WTC11 (cell line): ENCODE data around the gene RNASET2. TPM values are rescaled to one million over a fixed set of nuclear protein-coding genes. Genes with fewer than 3 reads are reported as not detected.
A peak's percentile ranks its signal among the peaks of the same experiment; 100 is the strongest.

ENCODE experiments used
- ATAC-seq: fragments of 200-7000 bp; cut with Tn5 transposase; 2 replicates; pipeline ENCODE4 v1.10.0; 2021; ENCODE audit warnings: mild to moderate bottlenecking, moderate library complexity
- CTCF ChIA-PET: fragments of 300-600 bp; sonication (Branson Sonifier 250); formaldehyde crosslinking; loops from one replicate; lab custom pipeline; 2021; ENCODE audit warnings: antibody characterized with exemption; lab: Charles Lee
- POLR2A ChIA-PET: fragments of 350-600 bp; sonication (Branson Sonifier 250); formaldehyde crosslinking; loops from one replicate; lab custom pipeline; 2021; ENCODE audit warnings: antibody characterized with exemption; lab: Charles Lee
- DNase-seq: peaks from one replicate; pipeline ENCODE4 v3.0.0; 2021; ENCODE audit warnings: low spot score
- H3K27ac Mint-ChIP-seq: 2 replicates; pipeline ENCODE4 v1.8.0; 2021; ENCODE audit warnings: mixed read lengths
- H3K27me3 Mint-ChIP-seq: 2 replicates; pipeline ENCODE4 v1.8.0; 2021; ENCODE audit warnings: low read depth, mild to moderate bottlenecking, moderate library complexity, mixed read lengths
- H3K36me3 Mint-ChIP-seq: 2 replicates; pipeline ENCODE4 v1.8.0; 2021; ENCODE audit warnings: mixed read lengths
- H3K4me1 Mint-ChIP-seq: 2 replicates; pipeline ENCODE4 v1.8.0; 2022; ENCODE audit warnings: mixed read lengths
- H3K4me3 Mint-ChIP-seq: 2 replicates; pipeline ENCODE4 v1.8.0; 2021; ENCODE audit warnings: mild to moderate bottlenecking, moderate library complexity, mixed read lengths
- H3K9me3 Mint-ChIP-seq: 2 replicates; pipeline ENCODE4 v1.8.0; 2021; ENCODE audit warnings: mixed read lengths
- CBFB ChIP-seq: sonication (generic); formaldehyde crosslinking; IDR thresholded peaks from 2 replicates; pipeline ENCODE4 v1.8.1; 2022; ENCODE audit warnings: mild to moderate bottlenecking, low read depth, missing genetic modification reagents
- CREB1 ChIP-seq: sonication (generic); formaldehyde crosslinking; IDR thresholded peaks from 2 replicates; pipeline ENCODE4 v1.8.0; 2023; ENCODE audit warnings: mild to moderate bottlenecking, missing genetic modification reagents
- CREM ChIP-seq: sonication (generic); formaldehyde crosslinking; IDR thresholded peaks from 2 replicates; pipeline ENCODE4 v1.8.1; 2022; ENCODE audit warnings: mild to moderate bottlenecking, missing genetic modification reagents, moderate library complexity
- EMX1 ChIP-seq: fragments of 250-450 bp; sonication (Bioruptor Pico); IDR thresholded peaks from 2 replicates; pipeline ENCODE4 v1.8.0; 2021; ENCODE audit warnings: mild to moderate bottlenecking
- GRHL2 ChIP-seq: fragments of 250-450 bp; sonication (Bioruptor Pico); IDR thresholded peaks from 2 replicates; pipeline ENCODE4 v1.8.0; 2022; ENCODE audit warnings: mild to moderate bottlenecking, moderate library complexity; ENCODE audit not compliant: insufficient replicate concordance, severe bottlenecking
- MXD4 ChIP-seq: fragments of 250-450 bp; sonication (Bioruptor Pico); IDR thresholded peaks from 2 replicates; pipeline ENCODE4 v1.8.0; 2021; ENCODE audit warnings: mild to moderate bottlenecking, moderate library complexity, borderline replicate concordance
- NFATC4 ChIP-seq: fragments of 250-450 bp; sonication (Bioruptor Pico); IDR thresholded peaks from 2 replicates; pipeline ENCODE4 v1.9.0; 2021; ENCODE audit warnings: mild to moderate bottlenecking
- SMAD3 ChIP-seq: sonication (generic); formaldehyde crosslinking; IDR thresholded peaks from 2 replicates; pipeline ENCODE4 v1.8.0; 2022; ENCODE audit warnings: missing genetic modification reagents, mild to moderate bottlenecking, borderline replicate concordance
- TCF7 ChIP-seq: sonication (generic); formaldehyde crosslinking; IDR thresholded peaks from 2 replicates; pipeline ENCODE4 v1.8.0; 2022; ENCODE audit warnings: mild to moderate bottlenecking, low read depth, missing genetic modification reagents, moderate library complexity
- total RNA-seq: library from RNA; stranded (reverse); gene quantifications from 3 replicates; pipeline ENCODE4 v1.2.3, GENCODE V29; 2021
- TF ChIP-seq, protein P1 (sequence below): fragments of 250-450 bp; sonication (Bioruptor Pico); IDR thresholded peaks from 2 replicates; pipeline ENCODE4 v1.9.0; 2021; ENCODE audit warnings: mild to moderate bottlenecking, borderline replicate concordance
- TF ChIP-seq, protein P2 (sequence below): fragments of 250-450 bp; sonication (Bioruptor Pico); IDR thresholded peaks from 2 replicates; pipeline ENCODE4 v2.1.2; 2022; ENCODE audit warnings: mild to moderate bottlenecking, moderate library complexity
- TF ChIP-seq, protein P3 (sequence below): fragments of 250-450 bp; sonication (Bioruptor Pico); conservative IDR thresholded peaks from 2 replicates; pipeline ENCODE4 v1.9.0; 2021; ENCODE audit warnings: mild to moderate bottlenecking
- TF ChIP-seq, protein P4 (sequence below): sonication (generic); formaldehyde crosslinking; IDR thresholded peaks from 2 replicates; pipeline ENCODE4 v1.8.0; 2022; ENCODE audit warnings: mild to moderate bottlenecking, missing genetic modification reagents
- TF ChIP-seq, protein P5 (sequence below): sonication (generic); formaldehyde crosslinking; IDR thresholded peaks from 2 replicates; pipeline ENCODE4 v1.8.1; 2023; ENCODE audit warnings: mild to moderate bottlenecking, missing genetic modification reagents, borderline replicate concordance

The RNASET2 gene
- total RNA-seq, 1 experiment from 2014 or later = 35.6 TPM

DNA sequence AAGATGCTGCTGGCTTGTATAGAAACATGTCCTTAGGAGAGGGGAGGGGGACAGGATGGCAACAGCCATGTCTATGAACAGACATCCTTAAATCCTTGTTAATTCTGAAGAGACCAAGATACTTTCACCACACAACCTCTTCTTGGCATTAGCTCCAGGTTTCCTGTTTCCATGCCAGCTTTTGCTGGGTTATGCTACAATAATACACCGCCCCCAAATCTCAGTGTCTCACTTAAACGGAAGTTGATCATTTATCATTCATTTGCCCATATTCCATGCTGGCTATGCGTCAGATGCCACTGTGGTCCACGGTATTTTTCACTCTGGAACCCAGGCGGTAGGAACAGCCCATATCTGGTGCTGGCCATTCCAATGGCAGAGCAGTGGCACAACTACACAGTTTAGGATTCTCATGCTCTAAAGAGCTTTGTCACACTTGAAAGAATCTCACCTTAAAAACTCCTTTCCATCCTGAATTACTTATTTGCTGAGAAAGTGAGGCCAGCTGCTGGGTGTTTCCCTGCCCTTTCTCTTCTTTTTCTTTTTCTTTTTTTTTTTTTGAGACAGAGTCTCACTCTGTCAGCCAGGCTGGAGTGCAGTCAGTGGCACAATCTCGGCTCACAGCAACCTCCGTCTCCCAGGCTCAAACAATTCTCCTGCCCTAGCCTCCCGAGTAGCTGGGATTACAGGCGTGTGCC lies 3.7 kb upstream of the RNASET2 start (continued):
- TF ChIP-seq EMX1 (CRISPR knock-in tag) (no peak), GRHL2 (CRISPR knock-in tag) (no peak), MXD4 (CRISPR knock-in tag) (no peak), CREB1 (no peak), CBFB (no peak), TCF7 (no peak)
- TF ChIP-seq, protein P1, sequence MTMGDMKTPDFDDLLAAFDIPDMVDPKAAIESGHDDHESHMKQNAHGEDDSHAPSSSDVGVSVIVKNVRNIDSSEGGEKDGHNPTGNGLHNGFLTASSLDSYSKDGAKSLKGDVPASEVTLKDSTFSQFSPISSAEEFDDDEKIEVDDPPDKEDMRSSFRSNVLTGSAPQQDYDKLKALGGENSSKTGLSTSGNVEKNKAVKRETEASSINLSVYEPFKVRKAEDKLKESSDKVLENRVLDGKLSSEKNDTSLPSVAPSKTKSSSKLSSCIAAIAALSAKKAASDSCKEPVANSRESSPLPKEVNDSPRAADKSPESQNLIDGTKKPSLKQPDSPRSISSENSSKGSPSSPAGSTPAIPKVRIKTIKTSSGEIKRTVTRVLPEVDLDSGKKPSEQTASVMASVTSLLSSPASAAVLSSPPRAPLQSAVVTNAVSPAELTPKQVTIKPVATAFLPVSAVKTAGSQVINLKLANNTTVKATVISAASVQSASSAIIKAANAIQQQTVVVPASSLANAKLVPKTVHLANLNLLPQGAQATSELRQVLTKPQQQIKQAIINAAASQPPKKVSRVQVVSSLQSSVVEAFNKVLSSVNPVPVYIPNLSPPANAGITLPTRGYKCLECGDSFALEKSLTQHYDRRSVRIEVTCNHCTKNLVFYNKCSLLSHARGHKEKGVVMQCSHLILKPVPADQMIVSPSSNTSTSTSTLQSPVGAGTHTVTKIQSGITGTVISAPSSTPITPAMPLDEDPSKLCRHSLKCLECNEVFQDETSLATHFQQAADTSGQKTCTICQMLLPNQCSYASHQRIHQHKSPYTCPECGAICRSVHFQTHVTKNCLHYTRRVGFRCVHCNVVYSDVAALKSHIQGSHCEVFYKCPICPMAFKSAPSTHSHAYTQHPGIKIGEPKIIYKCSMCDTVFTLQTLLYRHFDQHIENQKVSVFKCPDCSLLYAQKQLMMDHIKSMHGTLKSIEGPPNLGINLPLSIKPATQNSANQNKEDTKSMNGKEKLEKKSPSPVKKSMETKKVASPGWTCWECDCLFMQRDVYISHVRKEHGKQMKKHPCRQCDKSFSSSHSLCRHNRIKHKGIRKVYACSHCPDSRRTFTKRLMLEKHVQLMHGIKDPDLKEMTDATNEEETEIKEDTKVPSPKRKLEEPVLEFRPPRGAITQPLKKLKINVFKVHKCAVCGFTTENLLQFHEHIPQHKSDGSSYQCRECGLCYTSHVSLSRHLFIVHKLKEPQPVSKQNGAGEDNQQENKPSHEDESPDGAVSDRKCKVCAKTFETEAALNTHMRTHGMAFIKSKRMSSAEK (CRISPR knock-in tag) = no peak
- TF ChIP-seq, protein P2, sequence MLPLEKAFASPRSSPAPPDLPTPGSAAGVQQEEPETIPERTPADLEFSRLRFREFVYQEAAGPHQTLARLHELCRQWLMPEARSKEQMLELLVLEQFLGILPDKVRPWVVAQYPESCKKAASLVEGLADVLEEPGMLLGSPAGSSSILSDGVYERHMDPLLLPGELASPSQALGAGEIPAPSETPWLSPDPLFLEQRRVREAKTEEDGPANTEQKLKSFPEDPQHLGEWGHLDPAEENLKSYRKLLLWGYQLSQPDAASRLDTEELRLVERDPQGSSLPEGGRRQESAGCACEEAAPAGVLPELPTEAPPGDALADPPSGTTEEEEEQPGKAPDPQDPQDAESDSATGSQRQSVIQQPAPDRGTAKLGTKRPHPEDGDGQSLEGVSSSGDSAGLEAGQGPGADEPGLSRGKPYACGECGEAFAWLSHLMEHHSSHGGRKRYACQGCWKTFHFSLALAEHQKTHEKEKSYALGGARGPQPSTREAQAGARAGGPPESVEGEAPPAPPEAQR = no peak
- TF ChIP-seq, all 79 proteins: peak for 0

DNA sequence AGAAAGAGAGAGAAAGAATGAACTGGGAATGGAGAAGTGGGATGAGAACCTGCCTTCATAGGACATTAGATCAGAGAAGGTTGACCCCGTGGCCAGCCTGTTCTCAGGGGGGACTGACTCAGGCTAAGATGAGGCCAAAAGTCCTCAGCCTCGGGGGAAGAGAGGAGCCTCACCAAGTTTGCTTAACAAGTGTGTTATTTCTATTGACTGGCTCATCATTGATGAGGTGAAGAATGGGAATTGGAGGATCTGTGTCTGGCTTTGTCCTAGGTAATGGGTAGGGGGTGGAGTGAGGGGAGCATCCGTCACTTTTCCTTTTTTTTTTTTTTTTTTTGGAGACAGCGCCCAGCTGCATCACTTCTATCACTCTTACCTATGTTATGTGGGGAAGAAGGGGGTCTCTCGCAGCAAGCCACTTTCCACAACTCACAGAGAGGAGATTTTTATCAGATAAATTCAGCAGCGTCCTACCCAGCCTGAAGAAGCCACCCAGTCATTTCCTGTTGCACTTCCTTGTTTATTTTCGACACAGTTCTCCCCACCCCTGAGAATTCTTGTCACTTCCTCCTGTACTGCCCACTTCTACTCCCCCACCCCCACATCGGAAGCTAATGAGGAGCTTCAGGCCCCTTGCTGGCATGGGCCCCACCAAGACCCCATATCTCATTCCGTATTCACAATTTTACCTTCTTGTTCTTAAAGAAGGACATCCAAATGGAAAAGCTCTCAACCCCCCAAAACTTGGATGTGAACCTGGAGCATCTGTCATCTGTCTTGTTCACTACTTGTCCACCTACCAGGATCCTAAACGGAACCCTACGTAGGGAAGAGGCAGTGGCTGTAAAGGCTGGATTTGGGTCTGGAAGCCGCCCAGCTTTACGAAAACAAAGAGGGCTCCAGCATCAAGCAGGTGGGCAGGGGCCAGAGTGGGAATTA lies 2.8 kb upstream of the RNASET2 start:
- H3K27me3 Mint-ChIP-seq = peaks cover 19% of the 10 kb centered on the region
- no peak overlapping the region for H3K4me3 Mint-ChIP-seq
- ATAC-seq (no peak), DNase-seq (no peak)
- POLR2A ChIA-PET = no interaction called here
- peaks cover 10% of the 10 kb centered on the region for H3K36me3 Mint-ChIP-seq
- TF ChIP-seq CREM (CRISPR knock-in tag) (no peak), SMAD3 (no peak), NFATC4 (CRISPR knock-in tag) (no peak)
- TF ChIP-seq, protein P3, sequence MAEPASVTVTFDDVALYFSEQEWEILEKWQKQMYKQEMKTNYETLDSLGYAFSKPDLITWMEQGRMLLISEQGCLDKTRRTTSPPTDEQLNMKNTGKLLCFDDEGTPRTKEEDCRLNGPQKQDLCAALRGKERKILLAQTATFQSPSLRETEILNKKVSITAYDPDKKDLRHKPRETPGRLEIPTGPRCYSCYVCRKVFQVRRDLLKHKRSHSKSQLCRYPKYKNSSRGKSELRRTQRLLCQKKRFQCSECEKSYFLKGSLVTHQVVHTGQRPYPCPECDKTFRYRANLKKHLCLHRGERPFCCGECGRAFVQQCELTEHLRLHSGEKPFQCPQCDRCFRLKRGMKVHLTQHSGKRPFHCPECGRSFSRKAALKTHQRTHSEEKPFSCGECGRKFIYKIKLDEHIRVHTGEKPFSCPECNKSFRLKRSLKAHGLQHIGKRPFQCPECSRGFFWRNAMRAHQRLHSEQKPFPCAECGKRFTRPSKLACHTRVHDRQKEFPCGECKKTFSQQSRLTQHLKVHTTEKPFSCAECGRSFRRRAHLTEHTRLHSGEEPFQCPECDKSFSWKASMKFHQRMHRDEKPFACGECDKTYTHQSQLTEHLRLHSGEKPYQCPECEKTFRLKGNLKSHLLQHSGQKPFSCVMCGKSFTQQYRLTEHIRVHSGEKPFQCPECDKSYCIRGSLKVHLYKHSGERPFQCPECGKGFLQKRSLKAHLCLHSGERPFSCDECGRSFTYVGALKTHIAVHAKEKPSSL (CRISPR knock-in tag) = no peak
- TF ChIP-seq, protein P4, sequence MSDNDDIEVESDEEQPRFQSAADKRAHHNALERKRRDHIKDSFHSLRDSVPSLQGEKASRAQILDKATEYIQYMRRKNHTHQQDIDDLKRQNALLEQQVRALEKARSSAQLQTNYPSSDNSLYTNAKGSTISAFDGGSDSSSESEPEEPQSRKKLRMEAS (CRISPR knock-in tag) = no peak
- H3K9me3 Mint-ChIP-seq = peaks cover 11% of the 10 kb centered on the region
- CTCF ChIA-PET = interaction anchor here (1.3 kb wide), 1 partner anchor 30 kb away, joined by 5 read pairs; no protein-coding TSS in a partner anchor
- H3K27ac Mint-ChIP-seq = no peak overlapping the region
- H3K4me1 Mint-ChIP-seq = peaks cover 29% of the 10 kb centered on the region

DNA sequence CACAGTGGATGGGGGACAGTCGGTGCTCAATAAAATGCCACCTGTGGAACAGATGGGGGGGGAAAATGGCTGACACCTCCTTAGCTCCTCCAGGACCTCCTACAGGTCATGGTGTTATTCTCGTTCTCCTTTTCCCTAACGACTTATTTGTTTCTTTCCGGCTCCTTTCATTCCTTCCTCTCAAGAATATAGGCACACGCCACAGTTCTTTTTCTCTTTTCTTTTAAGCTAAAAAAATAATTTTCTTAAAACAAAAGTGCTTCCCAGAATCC lies 1.4 kb upstream of the RNASET2 start:
- no peak for DNase-seq
- Mint-ChIP-seq H3K4me3 (peak overlapping the region; percentile 78), H3K27me3 (peaks cover 12% of the 10 kb centered on the region), H3K4me1 (peaks cover 33% of the 10 kb centered on the region), H3K9me3 (peaks cover 4% of the 10 kb centered on the region), H3K36me3 (peaks cover 4% of the 10 kb centered on the region), H3K27ac (no peak overlapping the region)
- ChIA-PET CTCF (interaction anchor here (2.6 to 3.3 kb wide), 2 partner anchors 32 to 183 kb away, joined by 18 to 20 read pairs; no protein-coding TSS in a partner anchor), POLR2A (no interaction called here)
- ATAC-seq = no peak
- TF ChIP-seq, protein P5, sequence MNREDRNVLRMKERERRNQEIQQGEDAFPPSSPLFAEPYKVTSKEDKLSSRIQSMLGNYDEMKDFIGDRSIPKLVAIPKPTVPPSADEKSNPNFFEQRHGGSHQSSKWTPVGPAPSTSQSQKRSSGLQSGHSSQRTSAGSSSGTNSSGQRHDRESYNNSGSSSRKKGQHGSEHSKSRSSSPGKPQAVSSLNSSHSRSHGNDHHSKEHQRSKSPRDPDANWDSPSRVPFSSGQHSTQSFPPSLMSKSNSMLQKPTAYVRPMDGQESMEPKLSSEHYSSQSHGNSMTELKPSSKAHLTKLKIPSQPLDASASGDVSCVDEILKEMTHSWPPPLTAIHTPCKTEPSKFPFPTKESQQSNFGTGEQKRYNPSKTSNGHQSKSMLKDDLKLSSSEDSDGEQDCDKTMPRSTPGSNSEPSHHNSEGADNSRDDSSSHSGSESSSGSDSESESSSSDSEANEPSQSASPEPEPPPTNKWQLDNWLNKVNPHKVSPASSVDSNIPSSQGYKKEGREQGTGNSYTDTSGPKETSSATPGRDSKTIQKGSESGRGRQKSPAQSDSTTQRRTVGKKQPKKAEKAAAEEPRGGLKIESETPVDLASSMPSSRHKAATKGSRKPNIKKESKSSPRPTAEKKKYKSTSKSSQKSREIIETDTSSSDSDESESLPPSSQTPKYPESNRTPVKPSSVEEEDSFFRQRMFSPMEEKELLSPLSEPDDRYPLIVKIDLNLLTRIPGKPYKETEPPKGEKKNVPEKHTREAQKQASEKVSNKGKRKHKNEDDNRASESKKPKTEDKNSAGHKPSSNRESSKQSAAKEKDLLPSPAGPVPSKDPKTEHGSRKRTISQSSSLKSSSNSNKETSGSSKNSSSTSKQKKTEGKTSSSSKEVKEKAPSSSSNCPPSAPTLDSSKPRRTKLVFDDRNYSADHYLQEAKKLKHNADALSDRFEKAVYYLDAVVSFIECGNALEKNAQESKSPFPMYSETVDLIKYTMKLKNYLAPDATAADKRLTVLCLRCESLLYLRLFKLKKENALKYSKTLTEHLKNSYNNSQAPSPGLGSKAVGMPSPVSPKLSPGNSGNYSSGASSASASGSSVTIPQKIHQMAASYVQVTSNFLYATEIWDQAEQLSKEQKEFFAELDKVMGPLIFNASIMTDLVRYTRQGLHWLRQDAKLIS (CRISPR knock-in tag) = no peak
